Activated T-helper 1 cell treated with Interleukin-2 at 50 U/mL for 16 hours (primary cell): ENCODE data around the gene APOA5.
"Not testable (repeated sequence)": the region's sequence is repeated elsewhere in the genome, so short reads cannot be mapped to it uniquely, and the experiment has no call there.

Source experiments
- DNase-seq: peaks from one replicate; pipeline ENCODE4 v3.0.0-alpha.2; 2020; ENCODE audit warnings: low read depth

APOA5 gene

GRCh38 chr11:116773203-116774097 lies 18.2 kb downstream of the APOA5 start:
- DNase-seq, result no peak

GRCh38 chr11:116772443-116773202 lies 19.1 kb downstream of the APOA5 start, which contains the start of gene BUD13:
Gene BUD13 (minus strand): TSS chr11:116772987. CDS start chr11:116772964, 23 bp downstream.
- peak; percentile 91 for DNase-seq

- no peak for DNase-seq
These were observed 19.7 kb downstream of the APOA5 start for GRCh38 chr11:116771935-116772334.

GRCh38 chr11:116762132-116762531 lies 29.5 kb downstream of the APOA5 start:
- DNase-seq, result no peak

GRCh38 chr11:116756044-116756443 lies 35.6 kb downstream of the APOA5 start:
- DNase-seq, result not testable (repeated sequence)

- no peak for DNase-seq
These were observed 41.5 kb downstream of the APOA5 start for GRCh38 chr11:116750070-116750718.

- DNase-seq, result no peak
These were observed 49.6 kb downstream of the APOA5 start for GRCh38 chr11:116742104-116742503.

- no peak for DNase-seq
These were observed 50.9 kb downstream of the APOA5 start for GRCh38 chr11:116740741-116741140.
